Umbilical cord (tissue), 2 donors: ENCODE data around the gene MAB21L4. TPM values are rescaled to one million over a fixed set of nuclear protein-coding genes. Genes with fewer than 3 reads are reported as not detected.
A peak's percentile ranks its signal among the peaks of the same experiment; 100 is the strongest.
"Not testable (repeated sequence)": the region's sequence is repeated elsewhere in the genome, so short reads cannot be mapped to it uniquely, and the experiment has no call there.

Experiments
- DNase-seq: peaks from one replicate; pipeline ENCODE4 v3.0.0-alpha.2; 2015; ENCODE audit warnings: low spot score
- total RNA-seq: library from RNA; depleted of rRNA; stranded (reverse); fragments of >200 nt; gene quantifications from one replicate; pipeline ENCODE4 v1.2.3, GENCODE V29; 2014; ENCODE audit warnings: low replicate concordance; ENCODE audit not compliant: insufficient read depth

The MAB21L4 gene
- total RNA-seq, 1 donor from 2014 or later = 1.9 TPM

DNA sequence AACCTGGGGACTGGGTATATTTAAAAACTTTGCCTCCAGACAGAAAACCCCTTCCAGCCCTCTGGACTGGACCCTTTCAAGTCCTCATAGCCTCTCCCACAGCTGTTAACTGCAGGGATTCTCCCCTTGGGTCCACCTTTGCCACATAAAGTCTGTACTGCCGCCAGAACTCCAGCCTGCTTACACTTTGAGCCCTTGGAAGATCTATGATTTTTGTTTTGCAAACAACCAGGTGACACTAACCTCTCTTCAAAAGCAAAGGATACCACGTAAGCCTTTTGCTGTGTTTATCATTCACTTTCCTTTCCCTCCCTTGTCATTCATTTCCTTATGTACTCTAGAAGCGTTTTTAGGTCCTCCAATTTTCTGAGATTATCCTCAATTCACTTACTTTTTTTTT lies 31.5 kb downstream of the MAB21L4 start:
- DNase-seq = no peak

DNA sequence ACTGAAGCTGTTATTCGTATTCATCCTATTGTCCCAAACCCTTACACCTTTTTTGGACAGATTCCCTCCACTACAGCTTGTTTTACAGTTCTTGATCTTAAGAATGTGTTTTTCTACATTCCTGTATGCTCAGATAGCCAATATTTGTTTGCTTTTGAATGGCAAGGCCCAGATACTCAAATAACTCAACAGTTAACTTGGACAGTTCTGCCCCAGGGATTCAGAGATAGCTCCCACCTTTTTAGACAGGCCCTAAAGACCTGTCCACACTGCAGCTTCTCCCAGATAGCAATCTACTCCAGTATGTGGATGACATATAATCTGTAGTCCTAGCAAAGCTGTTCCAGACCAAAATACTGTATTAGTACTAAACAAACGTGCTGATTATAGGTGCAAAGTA lies 34.4 kb downstream of the MAB21L4 start:
- no peak for DNase-seq

DNA sequence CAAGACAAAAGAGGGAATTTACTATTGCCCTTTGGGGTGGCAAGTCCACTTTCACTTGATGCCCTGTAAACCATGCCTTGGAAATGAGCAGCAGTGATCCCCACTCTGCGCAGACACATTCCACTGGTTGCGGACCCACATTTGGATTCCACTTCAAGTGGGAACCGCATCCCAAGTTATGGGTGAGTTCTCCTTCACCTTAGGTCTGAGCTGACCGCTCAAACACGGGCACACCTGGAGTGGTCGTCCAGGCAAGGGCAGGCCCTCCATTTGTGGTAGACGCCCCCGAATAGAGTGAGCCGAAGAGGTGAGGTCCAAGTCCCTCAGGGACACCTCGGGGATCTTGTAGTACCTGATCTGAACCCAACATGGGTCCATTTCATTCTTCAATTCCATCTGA lies 37.1 kb downstream of the MAB21L4 start:
- no peak for DNase-seq

DNA sequence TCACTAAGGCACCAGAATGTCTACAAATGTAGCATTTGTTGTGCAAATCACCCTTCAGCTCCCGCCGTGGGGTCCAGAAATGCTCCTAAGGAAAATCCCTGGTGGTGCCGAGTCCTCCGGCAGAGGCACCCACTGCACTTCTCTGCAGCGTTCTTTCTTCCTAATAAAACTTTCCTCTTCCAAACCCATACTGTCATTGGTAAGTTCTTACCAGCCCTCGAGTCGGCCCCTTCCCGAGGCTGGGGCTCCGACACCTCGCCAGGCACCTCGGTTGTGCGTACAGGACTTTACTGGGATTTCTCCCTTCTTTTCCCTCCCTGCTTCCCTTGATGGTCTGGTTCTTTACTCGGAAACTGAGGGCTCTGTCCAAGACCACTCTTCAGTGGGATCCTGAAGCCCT lies 37.6 kb downstream of the MAB21L4 start:
- no peak for DNase-seq

DNA sequence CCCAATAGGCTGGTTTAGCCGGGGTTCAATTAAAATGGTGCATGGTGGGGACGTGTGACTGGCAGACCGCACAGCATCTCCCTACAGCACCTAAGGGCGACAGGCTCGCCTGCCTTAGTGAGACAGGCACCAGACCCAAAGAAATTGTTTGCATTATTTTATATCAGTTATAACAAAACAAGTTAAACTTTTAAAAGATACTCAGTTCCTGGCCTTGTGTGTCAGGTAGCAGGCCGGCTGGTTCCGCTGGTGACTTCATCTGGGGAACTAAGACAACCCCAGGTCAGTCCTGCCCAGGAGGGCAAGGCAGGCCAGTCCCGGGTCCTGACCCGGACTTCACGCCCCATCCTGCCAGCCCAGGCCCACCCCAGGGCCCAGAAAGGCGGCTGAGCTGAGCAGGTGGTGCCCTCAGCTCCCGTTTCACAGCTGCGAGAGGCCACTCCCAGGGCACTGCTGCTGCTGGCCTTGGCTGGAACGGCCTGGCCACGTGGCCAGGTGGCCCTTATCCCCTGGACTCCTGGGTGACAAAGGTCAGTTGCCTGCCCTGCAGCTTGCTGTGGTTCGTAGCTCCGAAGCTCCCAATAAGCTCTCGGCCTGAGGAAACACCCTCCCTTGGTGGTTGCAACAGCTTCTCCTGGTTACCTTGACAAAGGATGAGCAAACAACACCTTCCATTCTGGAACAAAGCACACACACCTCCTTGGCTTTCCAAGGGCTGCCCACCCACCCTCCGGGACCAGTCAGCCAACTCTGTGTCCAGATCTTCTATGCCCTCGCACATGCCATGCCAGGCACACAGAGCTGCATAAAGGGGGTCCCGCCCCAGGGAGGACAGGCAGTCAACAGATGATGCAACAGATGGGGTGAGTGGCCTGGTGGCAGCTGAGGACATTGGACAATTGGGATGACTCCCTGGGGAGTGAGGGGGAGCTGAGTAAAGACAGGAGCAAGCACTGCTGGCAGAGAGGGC lies 38.6 kb downstream of the MAB21L4 start:
- DNase-seq = no peak

DNA sequence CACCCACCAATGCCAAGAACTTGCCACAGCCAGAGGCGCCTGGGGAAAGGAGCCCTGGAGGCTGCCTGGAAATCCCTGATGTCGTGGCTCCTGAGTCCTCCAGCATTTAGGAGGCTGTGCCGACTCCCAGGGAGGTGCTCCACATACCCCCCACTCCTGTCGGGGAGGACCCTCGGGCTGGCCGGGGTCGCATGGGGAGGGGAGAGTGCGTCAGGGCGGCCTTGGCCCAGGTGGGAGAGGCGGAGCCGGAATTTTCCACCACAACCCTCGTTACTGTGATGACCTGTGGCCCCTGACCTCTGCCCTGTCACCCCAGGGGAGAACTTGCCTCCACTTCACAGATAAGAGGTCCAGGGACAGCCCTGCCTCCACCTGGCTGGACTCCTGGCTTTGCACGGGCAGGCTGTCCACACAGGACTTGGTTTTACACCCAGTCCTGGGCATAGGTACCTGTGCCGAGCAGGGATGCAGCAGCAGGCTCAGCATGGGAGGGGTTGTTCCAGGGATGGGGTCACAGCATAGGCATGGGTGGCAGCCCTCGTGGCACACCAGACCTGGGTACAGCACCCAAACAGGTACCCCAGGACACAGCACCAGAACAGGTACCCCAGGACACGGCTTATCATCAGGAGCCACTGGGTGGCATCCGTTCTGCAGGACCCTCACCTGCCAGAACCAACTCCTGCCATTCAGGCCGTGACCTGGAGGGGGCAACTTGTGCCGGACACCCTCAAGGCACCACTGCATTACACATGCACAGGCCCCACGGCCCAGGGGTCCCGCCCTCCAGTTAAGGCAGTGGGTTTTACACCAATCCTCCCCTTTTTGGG lies 39.6 kb downstream of the MAB21L4 start:
- DNase-seq = no peak

DNA sequence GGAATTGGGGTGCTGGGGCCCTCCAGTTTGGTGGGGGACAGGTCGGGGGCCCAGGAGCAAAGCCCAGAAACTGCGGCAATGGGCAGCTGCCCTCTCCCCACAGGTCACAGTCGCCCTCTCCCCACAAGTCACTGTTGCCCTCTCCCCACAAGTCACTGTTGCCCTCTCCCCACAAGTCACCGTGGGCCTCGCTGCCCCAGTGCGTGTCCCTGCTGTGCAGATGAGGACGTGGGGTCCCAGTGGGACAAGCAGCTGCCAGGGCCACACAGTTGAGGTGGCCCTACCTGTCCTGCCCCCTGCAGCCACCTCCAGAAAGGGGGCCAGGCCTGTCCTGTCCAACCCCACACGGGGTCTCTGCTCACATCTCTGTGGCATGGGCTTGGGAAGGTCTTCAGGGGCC lies 40.3 kb downstream of the MAB21L4 start:
- no peak for DNase-seq

DNA sequence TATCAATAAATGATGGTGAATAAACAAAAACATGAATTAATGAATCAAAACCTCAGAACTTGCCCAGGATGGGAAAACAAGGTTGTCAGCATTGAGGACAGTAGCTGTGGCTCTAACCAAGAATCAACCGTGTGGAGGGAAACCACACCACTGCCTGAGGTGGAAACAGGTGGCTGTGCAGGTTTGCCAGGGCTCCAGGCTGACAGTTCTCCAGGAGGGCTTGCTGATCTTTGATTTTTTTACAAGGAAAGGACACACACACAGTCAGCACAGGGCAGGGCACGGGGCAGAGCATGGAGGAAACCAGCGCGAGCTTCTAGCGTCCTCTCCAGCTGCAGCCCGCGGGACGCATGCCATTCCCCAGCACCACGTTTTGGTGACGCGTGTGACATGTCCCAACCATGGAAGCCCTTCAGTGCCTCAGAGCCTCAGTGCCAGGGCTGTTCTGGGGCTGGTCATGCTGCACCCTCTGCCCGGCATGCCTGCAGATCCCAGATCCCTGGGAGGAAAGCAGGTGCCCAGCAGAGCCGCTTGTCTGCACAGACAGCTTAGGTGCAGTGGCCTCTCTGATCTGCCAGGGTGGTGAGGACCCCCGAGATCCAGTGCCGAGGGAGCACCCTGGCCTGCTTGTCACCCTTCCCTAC lies 43.2 kb downstream of the MAB21L4 start:
- no peak for DNase-seq

DNA sequence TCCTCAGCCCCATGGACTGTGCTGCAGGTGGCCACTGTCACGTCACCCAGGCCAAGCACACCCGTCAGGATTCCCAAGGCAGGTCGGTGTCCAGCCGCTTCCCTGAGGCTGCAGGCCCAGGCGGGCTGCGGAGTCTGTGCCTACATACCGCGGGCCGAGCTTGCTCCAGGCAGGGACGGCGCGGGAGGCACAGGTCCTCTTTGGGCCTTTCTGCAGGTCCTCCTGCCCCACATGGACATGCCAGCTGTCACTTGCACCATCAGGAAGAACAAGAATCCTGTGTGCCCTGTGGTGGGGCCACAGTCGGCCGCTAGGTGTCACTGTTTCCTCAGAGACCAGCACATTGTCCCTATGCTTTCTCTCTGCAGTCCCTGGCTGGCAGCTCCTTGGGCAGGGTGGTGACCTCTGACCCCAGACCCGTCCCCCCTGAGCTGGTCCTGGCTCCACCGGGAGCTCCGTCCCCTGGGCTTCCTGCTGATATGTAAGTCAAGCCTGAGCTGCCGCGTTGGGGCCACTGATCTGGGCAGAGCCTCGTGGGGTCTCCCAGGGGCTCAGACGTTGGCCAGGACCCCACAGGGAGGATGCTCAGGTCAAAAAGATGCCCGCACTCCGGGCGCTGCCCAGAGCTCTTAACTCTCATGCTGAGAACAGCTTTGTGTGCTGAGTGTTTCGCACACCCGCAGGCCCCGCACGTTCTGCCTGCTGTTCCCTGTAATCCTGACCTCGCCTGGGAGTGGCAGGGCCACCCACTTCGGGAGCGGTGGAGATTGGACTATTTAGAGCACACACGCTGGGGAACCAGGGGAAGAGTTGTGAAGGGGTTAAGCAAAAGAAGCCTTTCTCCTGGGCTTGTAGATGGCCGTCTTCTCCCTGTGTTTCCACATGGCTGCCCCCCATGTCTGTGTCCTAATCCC lies 44.6 kb downstream of the MAB21L4 start:
- peak; percentile 72 for DNase-seq

DNA sequence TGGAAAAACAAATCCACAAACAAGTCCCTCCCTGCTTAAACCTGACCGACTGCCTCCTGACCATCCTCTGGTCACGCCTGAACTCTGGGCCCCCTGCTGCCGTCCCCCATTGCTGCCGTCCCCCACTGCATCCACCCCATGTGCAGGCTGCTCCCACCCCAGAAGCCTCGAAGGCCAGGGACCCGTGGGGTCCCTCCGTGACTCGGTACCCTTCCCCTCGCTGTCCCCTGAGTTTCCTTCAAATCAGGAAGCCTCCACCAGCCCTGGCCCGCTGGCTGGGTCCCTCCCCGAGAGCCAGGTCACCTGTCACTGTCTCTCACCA lies 45.2 kb downstream of the MAB21L4 start:
- no peak for DNase-seq

DNA sequence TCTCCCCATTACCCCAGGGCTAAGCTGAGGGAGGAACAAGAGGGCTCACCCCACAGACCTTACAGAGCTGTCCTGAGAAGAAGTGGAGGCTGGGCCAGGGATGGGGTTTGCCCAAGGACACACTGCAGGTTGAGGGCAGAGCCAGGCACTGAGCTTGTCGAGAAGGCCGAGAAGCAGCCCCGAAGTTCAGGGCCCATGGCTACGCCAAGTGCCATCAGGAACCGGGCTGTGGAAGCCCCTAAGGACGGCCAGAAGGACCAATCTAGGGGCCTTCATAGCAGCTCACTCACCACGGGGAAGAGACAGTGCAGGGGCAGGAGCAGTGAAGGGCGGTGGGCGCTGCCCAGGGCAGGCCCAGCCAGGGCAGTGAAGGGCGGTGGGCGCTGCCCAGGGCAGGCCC lies 45.9 kb downstream of the MAB21L4 start:
- DNase-seq = no peak

DNA sequence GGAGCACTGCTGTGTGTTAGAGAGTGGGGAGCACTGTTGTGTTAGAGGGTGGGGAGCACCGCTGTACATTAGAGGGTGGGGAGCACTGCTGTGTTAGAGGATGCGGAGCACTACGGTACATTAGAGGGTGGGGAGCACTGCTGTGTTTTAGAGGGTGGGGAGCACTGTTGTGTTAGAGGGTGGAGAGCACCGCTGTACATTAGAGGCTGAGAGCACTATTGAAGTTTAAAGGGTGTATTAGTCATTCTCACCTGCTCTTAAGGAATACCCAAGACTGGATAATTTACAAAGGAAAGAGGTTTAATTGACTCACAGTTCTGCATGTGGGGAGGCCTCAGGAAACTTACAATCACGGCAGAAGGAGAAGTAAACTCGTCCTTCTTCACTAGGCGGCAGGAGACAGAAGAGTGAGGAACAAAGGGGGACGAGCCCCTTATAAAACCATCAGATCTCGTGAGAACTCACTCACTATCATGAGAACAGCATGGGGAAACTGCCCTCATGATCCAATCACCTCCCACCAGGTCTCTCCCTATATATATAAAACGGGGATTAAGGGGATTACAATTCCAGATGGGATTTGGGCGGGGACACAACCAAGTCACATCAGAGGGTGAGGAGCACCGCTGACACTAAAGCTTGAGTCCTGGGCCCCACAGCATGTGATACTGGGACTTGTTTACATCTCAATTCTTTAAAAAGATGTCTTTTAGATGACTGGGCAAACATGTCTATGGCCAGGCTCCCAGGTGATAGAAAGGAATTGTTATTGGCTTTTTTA lies 46.9 kb downstream of the MAB21L4 start:
- DNase-seq = no peak

DNA sequence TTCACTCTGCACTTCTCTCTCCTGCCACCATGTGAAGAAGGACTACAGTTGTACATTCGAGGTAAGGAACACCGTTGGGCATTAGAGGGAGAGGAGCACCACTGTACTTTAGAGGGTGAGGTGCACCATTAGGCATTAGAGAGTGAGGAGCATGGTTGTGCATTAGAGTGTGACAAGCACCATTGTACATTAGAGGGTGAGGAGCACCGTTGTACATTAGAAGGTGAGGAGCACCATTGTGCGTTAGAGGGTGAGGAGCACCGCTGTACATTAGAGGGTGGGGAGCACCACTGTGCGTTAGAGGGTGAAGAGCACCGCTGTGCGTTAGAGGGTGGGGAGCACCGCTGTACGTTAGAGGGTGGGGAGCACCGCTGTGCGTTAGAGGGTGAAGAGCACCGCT lies 48.1 kb downstream of the MAB21L4 start:
- DNase-seq = no peak

DNA sequence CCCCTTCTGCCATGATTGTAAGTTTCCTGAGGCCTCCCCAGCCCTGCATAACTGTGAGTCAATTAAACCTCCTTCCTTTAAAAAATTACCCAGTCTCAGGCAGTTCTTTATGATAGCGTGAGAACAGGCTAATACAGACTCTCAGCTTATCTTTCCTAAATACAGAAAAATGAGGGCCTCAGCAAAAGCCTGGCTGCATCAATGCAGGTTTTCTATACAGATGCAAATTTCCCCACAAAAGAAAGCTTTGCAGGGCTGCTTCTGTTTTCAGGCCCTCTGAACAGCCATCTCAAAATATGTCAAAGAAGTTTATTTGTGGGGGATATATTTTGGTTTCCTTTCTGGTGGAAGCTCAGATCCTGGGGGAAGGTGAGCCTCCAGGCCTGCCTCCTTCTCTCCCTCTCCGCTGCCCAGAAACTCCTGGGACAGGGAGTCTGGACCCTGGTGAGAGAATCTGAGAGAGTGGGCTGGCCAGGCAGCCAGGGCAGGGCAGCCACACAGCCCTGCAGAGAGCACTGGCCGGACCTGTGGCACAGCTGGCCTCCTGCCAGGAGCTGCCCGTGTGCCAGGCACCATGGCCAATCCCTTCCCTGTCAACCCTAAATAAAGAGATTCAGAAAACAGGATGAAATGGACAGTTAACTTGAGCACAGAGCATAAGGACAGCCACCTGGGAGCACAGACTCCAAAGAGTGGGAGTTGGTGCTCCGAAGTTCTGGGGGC lies 48.9 kb downstream of the MAB21L4 start:
- DNase-seq = no peak

DNA sequence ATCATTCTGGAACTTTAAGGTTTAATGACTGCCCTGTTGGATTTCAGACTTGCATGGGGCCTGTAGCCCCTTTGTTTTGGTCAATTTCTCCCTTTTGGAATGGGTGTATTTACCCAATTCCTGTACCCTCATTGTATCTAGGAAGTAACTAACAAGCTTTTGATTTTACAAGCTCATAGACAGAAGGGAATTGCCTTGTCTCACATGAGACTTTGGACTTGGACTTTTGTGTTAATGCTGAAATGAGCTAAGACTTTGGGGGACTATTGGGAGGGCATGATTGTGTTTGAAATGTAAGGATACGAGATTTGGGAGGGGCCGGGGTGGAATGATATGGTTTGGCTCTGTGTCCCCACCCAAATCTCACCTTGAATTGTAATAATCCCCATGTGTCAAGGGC lies 49.6 kb downstream of the MAB21L4 start:
- not testable (repeated sequence) for DNase-seq

DNA sequence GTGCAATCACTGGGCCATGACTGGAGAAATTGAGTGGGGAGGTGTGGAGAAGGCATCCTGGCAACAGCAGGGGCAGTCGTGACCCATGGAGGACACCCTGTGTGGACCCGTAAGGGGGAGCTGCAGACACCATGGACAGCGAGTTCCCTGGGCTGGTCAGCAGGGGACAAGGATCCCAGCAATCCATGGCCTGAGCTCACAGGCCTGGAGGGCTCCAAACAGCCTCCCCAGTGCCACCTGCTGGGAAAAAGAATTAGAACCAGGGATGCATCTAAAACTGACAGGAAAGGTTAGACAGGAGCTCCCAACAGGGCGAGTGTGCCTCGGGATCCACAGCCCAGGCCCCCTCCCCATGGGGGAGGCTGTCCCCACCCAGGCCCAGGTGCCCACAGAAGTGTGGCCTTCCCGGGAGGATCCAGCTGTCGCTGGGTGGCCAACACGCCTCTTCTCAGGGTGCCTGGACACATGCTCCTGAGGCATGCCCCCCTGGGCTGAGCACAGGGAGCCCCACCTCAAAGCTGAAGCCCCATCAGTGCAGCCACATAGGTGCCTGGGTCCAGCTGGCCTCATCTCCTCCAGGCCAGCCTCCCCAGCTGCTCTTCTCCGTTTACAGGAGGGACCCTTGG lies 55.4 kb downstream of the MAB21L4 start:
- peak; percentile 84 for DNase-seq

DNA sequence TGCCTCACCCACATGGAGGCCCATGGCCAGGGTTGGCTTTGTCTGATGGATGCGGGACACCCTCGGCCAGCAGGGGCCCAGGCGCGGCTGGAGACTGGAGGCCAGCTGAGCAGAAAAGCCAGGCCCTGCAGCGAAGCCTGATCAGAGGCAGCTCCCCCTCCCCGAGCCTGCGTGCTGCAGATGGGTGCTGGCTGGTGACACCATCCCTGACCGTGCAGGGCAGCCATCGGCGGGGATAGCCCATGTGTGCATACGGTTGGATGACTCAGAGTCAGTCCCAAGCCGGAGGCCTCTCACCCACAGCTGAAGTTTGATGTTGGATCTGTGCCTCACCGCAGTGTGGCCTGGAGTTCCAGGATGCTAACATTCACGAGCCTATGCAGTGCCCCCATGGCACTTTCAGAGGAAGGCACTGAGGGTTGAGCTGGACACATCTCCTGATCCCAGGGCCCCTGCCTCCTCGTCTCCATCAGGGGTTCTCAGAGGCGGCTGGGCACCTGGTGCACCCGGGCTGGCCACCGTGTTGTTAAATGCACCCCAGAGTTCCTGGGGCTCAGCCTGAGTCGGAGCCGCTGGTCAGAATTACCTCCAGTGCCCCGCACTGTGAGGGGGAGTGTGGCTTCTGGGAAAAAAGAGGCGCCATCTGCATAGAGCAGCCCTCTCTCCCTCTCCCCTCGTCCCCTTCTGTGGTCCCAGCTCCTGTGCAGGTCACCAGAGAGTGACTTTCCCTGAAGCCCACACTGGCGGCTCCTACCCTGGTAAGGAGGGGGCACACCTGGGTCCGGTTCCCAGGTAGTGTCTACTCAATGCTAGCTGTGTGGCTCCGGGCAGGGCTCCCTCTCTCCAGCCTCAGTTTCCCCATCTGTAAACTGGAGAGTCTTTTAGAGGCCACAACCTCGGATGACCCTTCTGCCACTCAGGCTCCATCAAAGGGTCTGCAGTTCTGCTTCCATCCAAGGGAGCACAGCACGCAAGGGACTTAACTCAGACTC lies 56.5 kb downstream of the MAB21L4 start:
- DNase-seq = no peak

DNA sequence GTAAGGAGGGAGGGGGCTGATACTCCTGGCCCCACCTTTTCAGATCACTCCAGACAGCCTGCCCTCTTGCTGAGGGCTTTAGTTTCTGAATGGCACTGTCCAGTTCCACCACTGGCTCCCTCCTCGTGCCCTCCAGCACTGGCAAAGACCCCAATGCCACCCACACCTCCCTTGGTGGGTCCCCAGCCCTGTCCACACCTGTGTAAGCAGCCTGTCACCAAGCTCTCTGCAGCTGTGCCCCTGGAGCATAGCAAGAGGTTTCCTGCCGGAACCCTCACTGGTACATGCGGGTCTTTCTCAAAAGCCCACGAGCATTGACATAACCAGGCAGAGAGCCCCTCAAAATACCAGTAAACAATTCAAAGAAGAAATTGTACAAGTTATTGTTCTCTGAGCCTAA lies 58.3 kb downstream of the MAB21L4 start:
- no peak for DNase-seq
